HL-60 (cell line): ENCODE data around the gene PTPRK.

Experiments used
- DNase-seq, 2 experiments: peaks; one replicate each; pipeline ENCODE4 v3.0.0-alpha.2; 2010 to 2020; ENCODE audit warnings: low read depth in 1 of 2, low spot score in 1 of 2
- H3K27ac ChIP-seq: fragments of 250-450 bp; sonication (Bioruptor Pico); replicated peaks from 2 replicates; pipeline ENCODE4 v1.5.1; 2020; ENCODE audit warnings: mild to moderate bottlenecking, moderate library complexity
- H3K27me3 ChIP-seq: fragments of 250-450 bp; sonication (Bioruptor Pico); 2 replicates; pipeline ENCODE4 v1.5.1; 2021; ENCODE audit warnings: mild to moderate bottlenecking, moderate library complexity; ENCODE audit not compliant: insufficient read depth, poor library complexity, severe bottlenecking
- H3K4me3 ChIP-seq: replicated peaks from 2 replicates; pipeline ENCODE4 v1.5.1; 2011; ENCODE audit warnings: mild to moderate bottlenecking, control low read depth, low read length; ENCODE audit not compliant: insufficient read depth
- GABPA ChIP-seq: IDR thresholded peaks from 2 replicates; pipeline ENCODE4 v1.6.1; 2012; ENCODE audit warnings: low read depth
- POLR2AphosphoS5 ChIP-seq: IDR thresholded peaks from 2 replicates; pipeline ENCODE4 v1.6.1; 2012; ENCODE audit warnings: low read depth
- SPI1 ChIP-seq: IDR thresholded peaks from 2 replicates; pipeline ENCODE4 v1.6.1; 2012; ENCODE audit warnings: low read depth, mild to moderate bottlenecking, borderline replicate concordance
- TF ChIP-seq, protein P1 (sequence below): IDR thresholded peaks from one replicate; pipeline ENCODE4 v1.5.1; 2011; ENCODE audit warnings: low read length, control low read depth, inconsistent platforms; ENCODE audit not compliant: insufficient read depth
- TF ChIP-seq, protein P2 (sequence below): IDR thresholded peaks from 2 replicates; pipeline ENCODE4 v1.6.1; 2012; ENCODE audit warnings: low read depth; ENCODE audit not compliant: insufficient replicate concordance

PTPRK gene

GRCh38 chr6:127949251-127949650, 571.1 kb downstream of the PTPRK start:
- Histone ChIP-seq H3K4me3 (no peak overlapping the region), H3K27me3 (no peaks in the 10 kb centered on the region), H3K27ac (no peak overlapping the region)
- DNase-seq, result no peak
- TF ChIP-seq, protein P1, sequence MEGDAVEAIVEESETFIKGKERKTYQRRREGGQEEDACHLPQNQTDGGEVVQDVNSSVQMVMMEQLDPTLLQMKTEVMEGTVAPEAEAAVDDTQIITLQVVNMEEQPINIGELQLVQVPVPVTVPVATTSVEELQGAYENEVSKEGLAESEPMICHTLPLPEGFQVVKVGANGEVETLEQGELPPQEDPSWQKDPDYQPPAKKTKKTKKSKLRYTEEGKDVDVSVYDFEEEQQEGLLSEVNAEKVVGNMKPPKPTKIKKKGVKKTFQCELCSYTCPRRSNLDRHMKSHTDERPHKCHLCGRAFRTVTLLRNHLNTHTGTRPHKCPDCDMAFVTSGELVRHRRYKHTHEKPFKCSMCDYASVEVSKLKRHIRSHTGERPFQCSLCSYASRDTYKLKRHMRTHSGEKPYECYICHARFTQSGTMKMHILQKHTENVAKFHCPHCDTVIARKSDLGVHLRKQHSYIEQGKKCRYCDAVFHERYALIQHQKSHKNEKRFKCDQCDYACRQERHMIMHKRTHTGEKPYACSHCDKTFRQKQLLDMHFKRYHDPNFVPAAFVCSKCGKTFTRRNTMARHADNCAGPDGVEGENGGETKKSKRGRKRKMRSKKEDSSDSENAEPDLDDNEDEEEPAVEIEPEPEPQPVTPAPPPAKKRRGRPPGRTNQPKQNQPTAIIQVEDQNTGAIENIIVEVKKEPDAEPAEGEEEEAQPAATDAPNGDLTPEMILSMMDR, result no peak
- TF ChIP-seq SPI1 (no peak), GABPA (no peak), POLR2AphosphoS5 (no peak)
- TF ChIP-seq, protein P2, sequence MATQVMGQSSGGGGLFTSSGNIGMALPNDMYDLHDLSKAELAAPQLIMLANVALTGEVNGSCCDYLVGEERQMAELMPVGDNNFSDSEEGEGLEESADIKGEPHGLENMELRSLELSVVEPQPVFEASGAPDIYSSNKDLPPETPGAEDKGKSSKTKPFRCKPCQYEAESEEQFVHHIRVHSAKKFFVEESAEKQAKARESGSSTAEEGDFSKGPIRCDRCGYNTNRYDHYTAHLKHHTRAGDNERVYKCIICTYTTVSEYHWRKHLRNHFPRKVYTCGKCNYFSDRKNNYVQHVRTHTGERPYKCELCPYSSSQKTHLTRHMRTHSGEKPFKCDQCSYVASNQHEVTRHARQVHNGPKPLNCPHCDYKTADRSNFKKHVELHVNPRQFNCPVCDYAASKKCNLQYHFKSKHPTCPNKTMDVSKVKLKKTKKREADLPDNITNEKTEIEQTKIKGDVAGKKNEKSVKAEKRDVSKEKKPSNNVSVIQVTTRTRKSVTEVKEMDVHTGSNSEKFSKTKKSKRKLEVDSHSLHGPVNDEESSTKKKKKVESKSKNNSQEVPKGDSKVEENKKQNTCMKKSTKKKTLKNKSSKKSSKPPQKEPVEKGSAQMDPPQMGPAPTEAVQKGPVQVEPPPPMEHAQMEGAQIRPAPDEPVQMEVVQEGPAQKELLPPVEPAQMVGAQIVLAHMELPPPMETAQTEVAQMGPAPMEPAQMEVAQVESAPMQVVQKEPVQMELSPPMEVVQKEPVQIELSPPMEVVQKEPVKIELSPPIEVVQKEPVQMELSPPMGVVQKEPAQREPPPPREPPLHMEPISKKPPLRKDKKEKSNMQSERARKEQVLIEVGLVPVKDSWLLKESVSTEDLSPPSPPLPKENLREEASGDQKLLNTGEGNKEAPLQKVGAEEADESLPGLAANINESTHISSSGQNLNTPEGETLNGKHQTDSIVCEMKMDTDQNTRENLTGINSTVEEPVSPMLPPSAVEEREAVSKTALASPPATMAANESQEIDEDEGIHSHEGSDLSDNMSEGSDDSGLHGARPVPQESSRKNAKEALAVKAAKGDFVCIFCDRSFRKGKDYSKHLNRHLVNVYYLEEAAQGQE, result no peak

DNA sequence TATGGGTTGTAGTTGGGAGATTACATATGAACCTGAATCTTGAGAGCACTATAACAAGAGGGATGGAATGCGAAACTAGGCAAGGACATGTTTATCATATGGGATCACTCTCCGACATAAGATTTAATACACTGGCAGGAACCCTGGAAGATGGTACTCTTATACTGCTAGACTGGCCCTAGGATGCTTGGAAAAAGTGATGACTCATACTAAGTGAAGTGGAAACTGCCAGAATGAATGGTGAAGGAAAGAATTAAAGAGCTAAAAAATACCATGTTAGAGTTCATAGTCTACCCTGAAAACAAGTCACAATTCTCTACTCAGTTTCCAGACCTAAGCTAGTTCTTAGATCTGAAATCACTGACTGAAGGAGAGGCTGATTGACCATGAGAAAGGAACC, 574.0 kb downstream of the PTPRK start:
- DNase-seq, result no peak
- H3K4me3 ChIP-seq, result no peak overlapping the region
- H3K27ac ChIP-seq, result no peak overlapping the region
- no peaks in the 10 kb centered on the region for H3K27me3 ChIP-seq
- no peak for TF ChIP-seq SPI1
- TF ChIP-seq, protein P2, result no peak
- no peak for TF ChIP-seq POLR2AphosphoS5
- TF ChIP-seq, protein P1, result no peak
- no peak for TF ChIP-seq GABPA

- H3K27ac ChIP-seq, result no peak overlapping the region
- H3K27me3 ChIP-seq, result no peaks in the 10 kb centered on the region
- no peak for DNase-seq
- H3K4me3 ChIP-seq, result no peak overlapping the region
- TF ChIP-seq POLR2AphosphoS5 (no peak), SPI1 (no peak)
- TF ChIP-seq, protein P2, result no peak
Measured at GRCh38 chr6:127945434-127946097, 574.8 kb downstream of the PTPRK start.
